Measurements from ENCODE around the gene UBL7.
"Not testable (repeated sequence)": the region's sequence is repeated elsewhere in the genome, so short reads cannot be mapped to it uniquely, and the experiment has no call there.

Gene UBL7

GRCh38 chr15:74460871-74461846, at the start of gene UBL7:
TSS of gene UBL7 (minus strand) at chr15:74461160. CDS start at chr15:74458867, 2,293 bp downstream.
- DNase-seq, result peak; percentile 95 to 97

GRCh38 chr15:74506515-74506840, 45.5 kb upstream of the UBL7 start:
- DNase-seq, result no peak

- DNase-seq, result no peak
Observed at GRCh38 chr15:74505837-74506514, 45.0 kb upstream of the UBL7 start.

- no peak for DNase-seq
Observed at GRCh38 chr15:74504836-74505235, 43.9 kb upstream of the UBL7 start.

GRCh38 chr15:74504418-74504817, 43.5 kb upstream of the UBL7 start:
- DNase-seq, result no peak

- DNase-seq, result no peak
Observed at GRCh38 chr15:74502301-74502700, 41.3 kb upstream of the UBL7 start.

GRCh38 chr15:74500401-74500800, 39.4 kb upstream of the UBL7 start:
- DNase-seq, result no peak

- DNase-seq, result no peak
Observed at GRCh38 chr15:74499366-74499765, 38.4 kb upstream of the UBL7 start.

GRCh38 chr15:74497584-74497983, 36.6 kb upstream of the UBL7 start:
- no peak for DNase-seq

- no peak for DNase-seq
Observed at GRCh38 chr15:74496648-74497047, 35.7 kb upstream of the UBL7 start.

- no peak for DNase-seq
Observed at GRCh38 chr15:74490339-74490689, 29.4 kb upstream of the UBL7 start.

- DNase-seq, result peak; percentile 65 to 66
Observed at GRCh38 chr15:74489518-74490338, 28.8 kb upstream of the UBL7 start.

GRCh38 chr15:74488776-74489175, 27.8 kb upstream of the UBL7 start:
- no peak for DNase-seq

- DNase-seq, result no peak
Observed at GRCh38 chr15:74482661-74483060, 21.7 kb upstream of the UBL7 start.

- not testable (repeated sequence) for DNase-seq
Observed at GRCh38 chr15:74480364-74480763, 19.4 kb upstream of the UBL7 start.

GRCh38 chr15:74471621-74472020, 10.7 kb upstream of the UBL7 start:
- not testable (repeated sequence) for DNase-seq

GRCh38 chr15:74470631-74471395, 9.9 kb upstream of the UBL7 start:
- DNase-seq, result no peak

- no peak for DNase-seq
Observed at GRCh38 chr15:74468341-74469032, 7.5 kb upstream of the UBL7 start.

GRCh38 chr15:74466570-74466969, 5.6 kb upstream of the UBL7 start:
- no peak for DNase-seq

- no peak for DNase-seq
Observed at GRCh38 chr15:74464897-74465296, 3.9 kb upstream of the UBL7 start.

GRCh38 chr15:74464216-74464615, 3.3 kb upstream of the UBL7 start:
- no peak for DNase-seq

GRCh38 chr15:74463634-74464033, 2.7 kb upstream of the UBL7 start:
- DNase-seq, result no peak
